CMK (cell line): Measurements from ENCODE around the gene TARBP1.
"Not testable (repeated sequence)": the region's sequence is repeated elsewhere in the genome, so short reads cannot be mapped to it uniquely, and the experiment has no call there.

Source experiments
- DNase-seq: peaks from one replicate; pipeline ENCODE4 v3.0.0-alpha.2; 2010; ENCODE audit warnings: low read depth

TARBP1 gene

GRCh38 chr1:234507089-234507488 is 28.1 kb upstream of the TARBP1 start:
- no peak for DNase-seq

DNA sequence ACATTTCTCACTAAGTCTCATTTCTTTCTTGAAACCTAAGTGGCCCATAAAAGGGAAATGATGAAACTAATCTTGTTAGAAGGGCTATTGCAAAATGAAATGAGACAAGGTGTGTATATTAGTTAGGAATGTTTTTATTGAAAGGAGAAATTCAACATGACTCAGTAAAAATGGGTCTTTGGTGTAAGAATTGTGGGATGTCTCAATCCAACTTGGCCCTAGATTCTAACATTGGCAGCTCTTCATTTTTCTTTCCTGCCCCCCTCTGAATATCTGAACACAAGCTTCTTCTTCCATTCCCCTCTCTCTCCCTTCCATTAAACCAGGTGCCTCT is 26.8 kb upstream of the TARBP1 start:
- DNase-seq = no peak

DNA sequence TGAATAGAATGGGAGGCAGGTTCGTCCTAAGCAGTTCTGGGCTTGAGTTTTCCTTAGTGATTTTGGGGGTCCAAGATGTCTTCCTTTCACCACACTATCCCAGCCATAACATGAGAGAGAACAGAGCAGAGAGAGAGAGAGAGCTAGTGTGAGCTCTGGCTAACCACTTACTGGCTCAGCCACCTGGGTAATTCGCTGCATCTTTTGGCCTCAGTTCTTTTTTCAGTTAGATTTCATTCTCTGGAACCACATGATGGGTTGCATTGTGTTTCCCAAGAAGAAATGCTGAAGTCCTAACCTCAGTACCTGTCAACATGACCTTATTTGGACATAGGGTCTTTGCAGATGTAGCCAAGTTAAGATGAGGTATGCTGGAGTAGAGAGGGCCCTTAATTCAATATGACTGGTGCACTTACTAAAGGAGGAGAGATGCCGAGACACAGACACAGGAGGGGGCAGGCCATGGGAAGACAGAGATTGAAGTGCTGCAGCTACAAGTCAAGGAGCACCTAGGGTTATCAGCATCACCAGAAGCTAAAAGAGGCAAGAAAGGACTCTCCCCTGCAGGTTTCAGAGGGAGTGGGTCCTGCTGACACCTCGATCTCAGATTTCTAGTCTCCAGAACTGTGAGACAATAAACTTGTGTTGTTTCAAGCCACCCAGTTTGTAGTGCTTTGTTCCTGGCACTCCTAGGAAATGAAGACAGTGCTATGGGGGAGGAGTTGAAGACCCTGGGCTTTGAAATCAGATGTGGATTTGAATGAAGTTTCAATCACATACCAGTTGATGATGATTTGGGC is 26.2 kb upstream of the TARBP1 start:
- no peak for DNase-seq

GRCh38 chr1:234504251-234504650 is 25.3 kb upstream of the TARBP1 start:
- not testable (repeated sequence) for DNase-seq

DNA sequence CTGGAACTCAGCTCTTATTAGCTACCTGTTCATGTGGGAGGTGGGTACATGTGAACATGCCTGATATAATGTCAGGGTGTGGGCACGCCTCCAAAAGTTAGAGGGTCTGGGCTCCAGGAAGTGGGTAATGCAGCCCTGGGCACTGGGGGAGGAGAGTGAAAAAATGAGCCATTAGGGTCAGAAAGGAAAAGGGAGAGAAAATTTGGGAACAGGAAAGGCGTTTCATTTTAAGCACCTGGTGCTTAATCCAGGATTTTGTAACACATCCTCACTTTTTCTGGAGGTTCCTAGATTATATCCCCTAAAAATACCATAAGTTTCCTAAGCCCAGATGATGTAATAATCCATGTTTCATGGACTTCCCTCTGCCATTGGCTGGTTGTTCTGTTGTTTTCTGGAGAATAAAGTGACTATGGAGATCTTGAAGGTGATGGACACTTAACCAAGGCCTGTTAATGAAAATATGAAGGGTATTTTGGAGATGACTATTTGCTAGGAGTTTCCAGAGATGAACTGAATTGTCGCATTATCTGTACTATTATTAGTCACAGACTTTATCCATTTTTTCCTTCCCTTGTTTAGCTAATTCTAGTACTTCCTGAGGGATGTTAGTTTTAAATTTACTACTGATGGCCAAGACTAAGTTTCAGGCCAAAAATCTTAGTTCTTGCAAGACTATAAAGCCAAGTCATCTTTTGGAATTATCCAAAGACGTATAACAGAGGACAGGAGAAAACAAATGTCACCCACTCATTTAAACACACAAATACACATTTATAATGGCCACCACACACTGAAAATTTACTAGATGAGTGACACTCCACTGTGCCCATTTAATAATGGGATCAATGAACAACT is 24.4 kb upstream of the TARBP1 start:
- no peak for DNase-seq

DNA sequence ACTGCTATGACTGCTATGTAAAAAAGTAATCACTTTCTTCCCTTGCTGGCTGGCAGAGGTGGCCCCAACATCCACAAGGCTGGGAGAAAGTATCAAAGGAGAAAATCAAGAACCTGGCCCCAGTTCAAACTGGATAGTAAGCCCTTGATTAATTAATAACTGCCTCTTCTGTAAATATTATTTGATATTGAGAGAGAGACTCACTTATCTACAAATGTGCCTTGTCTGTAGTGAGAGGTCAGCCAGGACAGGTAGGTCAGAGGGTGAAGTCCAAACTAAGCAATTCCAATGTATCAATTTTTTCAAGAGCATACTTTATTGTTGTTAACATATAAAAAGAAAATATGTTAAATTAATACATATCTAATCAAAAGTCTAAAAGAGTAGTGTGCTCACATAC is 23.8 kb upstream of the TARBP1 start:
- no peak for DNase-seq

GRCh38 chr1:234500269-234500668 is 21.3 kb upstream of the TARBP1 start:
- DNase-seq = no peak

GRCh38 chr1:234499943-234500245 is 20.9 kb upstream of the TARBP1 start:
- DNase-seq = no peak

DNA sequence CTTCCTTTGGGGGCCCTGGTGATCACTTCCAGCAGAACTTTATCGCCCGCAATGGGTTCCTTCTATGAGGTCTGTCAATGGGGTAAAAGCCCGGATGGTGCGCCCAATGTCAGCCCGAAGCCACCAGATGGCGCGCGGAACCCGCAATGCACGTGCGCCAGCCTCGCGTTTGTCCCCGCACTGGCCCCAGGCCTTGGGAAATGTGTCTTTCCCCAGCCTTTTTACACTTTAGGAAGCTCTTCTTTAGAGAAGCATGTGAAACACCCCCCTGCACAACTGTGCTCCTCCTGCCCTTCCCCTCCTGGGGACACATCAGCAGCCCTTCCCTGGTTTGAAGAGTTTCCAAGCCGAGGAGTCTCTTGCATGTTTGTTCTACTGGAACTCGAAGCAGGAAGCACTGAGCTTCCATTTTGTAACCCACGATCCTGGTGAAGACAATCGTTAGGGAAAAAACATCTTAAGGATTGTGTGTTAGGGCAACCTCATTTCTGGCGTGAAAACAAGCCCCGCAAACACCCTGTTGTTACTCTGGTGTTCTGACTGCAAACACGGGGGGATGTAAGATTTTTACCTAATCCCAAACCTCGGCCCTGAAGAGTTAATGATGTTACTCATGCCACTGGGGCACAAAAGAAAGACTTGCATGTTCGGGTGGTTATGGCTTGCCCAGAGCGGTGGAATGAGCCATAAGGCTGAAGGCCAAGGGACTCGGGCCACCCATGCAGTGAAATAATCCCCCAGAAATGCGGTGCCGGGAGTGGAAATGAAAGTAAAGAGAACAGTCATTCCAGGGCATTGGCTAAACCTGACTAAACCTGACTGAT is 20.4 kb upstream of the TARBP1 start:
- DNase-seq = peak; percentile 72

DNA sequence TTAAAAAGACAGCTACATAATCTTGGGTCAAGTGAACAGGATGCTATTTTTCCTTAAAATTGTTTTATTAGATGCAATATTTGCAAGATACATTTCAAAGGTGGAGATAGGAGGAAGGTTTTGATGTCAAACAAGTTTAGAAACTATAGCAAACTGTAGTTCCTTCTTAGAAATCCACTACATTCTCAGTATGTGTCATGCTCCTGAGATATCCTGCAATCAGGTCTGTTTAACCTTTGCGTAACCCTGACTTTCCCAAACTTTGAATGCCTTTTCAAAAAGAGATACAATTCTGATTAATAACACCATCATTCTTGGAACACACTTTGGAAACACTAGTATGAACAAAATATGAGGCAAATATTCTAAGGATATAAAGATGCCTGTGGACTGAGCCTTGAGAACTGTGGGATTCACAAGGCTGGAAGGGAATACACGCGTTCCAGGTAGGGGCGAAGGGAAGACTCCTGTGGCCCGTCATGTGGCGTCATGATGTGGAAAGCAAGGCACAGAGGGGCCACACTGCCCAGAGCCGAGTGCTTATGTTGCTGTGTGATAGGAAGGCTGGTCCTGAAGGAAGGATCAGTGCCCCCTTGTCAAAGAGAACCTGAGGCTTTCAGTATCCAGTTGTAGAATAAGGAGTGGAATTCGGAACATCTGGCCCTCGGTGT is 19.6 kb upstream of the TARBP1 start:
- no peak for DNase-seq

DNA sequence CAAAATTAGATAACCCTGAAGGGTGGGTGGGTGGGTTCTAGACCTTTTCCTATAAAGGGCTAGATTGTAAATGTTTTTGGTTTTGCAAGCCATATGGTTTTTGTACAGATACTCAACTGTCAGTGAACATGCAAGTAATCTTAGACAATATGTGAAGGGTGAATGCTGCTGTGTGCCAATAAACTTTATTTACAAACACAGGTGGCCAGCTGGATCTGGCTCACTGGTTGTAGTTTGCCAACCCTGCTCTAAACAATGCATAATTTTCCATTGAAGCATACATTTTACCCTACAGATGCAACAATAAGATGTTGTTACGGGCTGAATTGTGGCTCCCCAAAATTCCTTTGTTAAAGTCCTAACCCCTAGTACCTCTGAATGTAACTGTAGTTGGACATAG is 18.6 kb upstream of the TARBP1 start:
- DNase-seq = no peak

GRCh38 chr1:234495231-234495990 is 16.4 kb upstream of the TARBP1 start:
- no peak for DNase-seq

DNA sequence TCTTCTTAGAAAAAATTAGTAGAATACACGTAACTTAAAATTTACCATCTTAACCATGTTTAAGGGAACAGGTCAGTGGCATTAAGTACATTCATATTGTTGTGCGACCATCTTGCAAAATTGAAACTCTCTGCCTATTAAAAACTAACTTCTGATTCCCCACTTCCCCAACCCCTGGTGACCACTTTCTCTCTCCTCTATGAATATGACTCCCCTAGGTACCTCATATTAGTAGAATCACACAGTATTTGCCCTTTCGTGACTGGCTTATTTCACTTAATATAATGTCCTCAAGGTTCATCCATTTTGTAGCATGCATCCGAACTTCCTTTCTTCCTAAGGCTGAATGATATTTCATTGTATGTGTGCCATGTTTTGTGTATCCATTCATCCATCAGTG is 15.1 kb upstream of the TARBP1 start:
- no peak for DNase-seq

GRCh38 chr1:234490793-234491479 is 12.0 kb upstream of the TARBP1 start:
- DNase-seq = peak; percentile 77

GRCh38 chr1:234489698-234490077 is 10.7 kb upstream of the TARBP1 start:
- no peak for DNase-seq

- no peak for DNase-seq
Measured at GRCh38 chr1:234489007-234489697, 10.2 kb upstream of the TARBP1 start.

GRCh38 chr1:234488054-234489006 is 9.4 kb upstream of the TARBP1 start:
- DNase-seq = no peak

- no peak for DNase-seq
Measured at GRCh38 chr1:234486858-234487840, 8.2 kb upstream of the TARBP1 start.
